ENCODE results near the gene CSNK2A1. TPM values are rescaled to one million over a fixed set of nuclear protein-coding genes. Genes with fewer than 3 reads are reported as not detected.
"Not testable (repeated sequence)": the region's sequence is repeated elsewhere in the genome, so short reads cannot be mapped to it uniquely, and the experiment has no call there.

CSNK2A1 gene
- total RNA-seq, 6 donors from 2014 or later = 54.4 to 111 (median 79.8) TPM

DNA sequence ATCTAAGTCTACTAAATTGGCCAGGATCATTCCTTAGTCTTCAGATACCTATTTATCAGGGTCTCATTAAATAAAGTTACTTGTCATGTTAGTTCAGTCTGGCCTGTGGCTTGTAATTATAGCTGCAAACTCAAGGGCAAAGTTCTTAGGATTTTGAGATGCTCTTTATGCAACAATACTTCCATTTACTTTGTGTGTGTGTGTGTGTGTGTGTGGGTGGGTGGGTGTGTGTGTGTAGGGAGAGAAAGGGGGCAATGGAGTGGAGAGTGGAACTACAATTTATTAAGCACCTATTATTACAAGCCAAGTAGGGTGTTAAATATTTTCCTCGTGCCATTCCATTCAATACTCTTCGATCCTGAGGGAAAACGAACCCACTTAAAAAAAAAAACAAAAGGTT lies 63.5 kb downstream of the CSNK2A1 start:
- Histone ChIP-seq H3K27me3 (no peaks in the 10 kb centered on the region), H3K4me3 (no peak overlapping the region), H3K27ac (no peak overlapping the region), H3K36me3 (peaks cover 15 to 49% (median 27%) of the 10 kb centered on the region in 4 donors), H3K9me3 (no peaks in the 10 kb centered on the region), H3K4me1 (no peaks in the 10 kb centered on the region)
- no peak for ATAC-seq (ENCODE audit: low FRiP score in 2 of 2)
- no peak for TF ChIP-seq POLR2AphosphoS5 (IDR thresholded peaks at IDR 0.05)
- WGBS, 2 donors = 63 to 82% methylated on average over 3 of the region's 3 CpGs
- DNase-seq = no peak

DNA sequence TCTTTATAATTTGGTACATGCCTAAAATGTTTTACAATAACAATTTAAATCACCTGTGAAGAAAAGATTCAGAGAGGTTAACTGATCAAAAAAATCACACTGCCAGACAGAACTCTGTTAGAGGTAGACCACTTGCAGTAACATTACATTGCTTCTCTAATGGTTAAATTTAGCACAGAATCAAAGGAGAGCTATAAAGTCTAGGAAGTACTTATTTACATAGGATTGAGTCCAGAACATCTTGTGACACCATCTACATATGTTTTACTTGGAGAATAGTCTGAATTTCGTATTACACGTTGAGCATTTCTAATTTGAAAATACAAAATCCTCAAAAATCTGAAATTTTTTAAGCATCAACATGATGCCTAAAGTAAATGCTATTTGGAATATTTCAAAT lies 64.1 kb downstream of the CSNK2A1 start:
- H3K27ac ChIP-seq = no peak overlapping the region
- no peaks in the 10 kb centered on the region for H3K27me3 ChIP-seq
- peaks cover 13 to 45% (median 25%) of the 10 kb centered on the region in 4 donors for H3K36me3 ChIP-seq
- TF ChIP-seq, protein P1, sequence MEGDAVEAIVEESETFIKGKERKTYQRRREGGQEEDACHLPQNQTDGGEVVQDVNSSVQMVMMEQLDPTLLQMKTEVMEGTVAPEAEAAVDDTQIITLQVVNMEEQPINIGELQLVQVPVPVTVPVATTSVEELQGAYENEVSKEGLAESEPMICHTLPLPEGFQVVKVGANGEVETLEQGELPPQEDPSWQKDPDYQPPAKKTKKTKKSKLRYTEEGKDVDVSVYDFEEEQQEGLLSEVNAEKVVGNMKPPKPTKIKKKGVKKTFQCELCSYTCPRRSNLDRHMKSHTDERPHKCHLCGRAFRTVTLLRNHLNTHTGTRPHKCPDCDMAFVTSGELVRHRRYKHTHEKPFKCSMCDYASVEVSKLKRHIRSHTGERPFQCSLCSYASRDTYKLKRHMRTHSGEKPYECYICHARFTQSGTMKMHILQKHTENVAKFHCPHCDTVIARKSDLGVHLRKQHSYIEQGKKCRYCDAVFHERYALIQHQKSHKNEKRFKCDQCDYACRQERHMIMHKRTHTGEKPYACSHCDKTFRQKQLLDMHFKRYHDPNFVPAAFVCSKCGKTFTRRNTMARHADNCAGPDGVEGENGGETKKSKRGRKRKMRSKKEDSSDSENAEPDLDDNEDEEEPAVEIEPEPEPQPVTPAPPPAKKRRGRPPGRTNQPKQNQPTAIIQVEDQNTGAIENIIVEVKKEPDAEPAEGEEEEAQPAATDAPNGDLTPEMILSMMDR (IDR thresholded peaks at IDR 0.05) = no peak
- no peak for TF ChIP-seq EP300 (IDR thresholded peaks at IDR 0.05)
- no peak for TF ChIP-seq POLR2A (IDR thresholded peaks at IDR 0.05)
- no peak for TF ChIP-seq POLR2AphosphoS5 (IDR thresholded peaks at IDR 0.05)
- H3K4me1 ChIP-seq = no peaks in the 10 kb centered on the region
- DNase-seq (no peak), ATAC-seq (ENCODE audit: low FRiP score in 2 of 2) (no peak)
- H3K9me3 ChIP-seq = no peaks in the 10 kb centered on the region
- H3K4me3 ChIP-seq = no peak overlapping the region
- WGBS, 2 donors = 52 to 62% methylated on average over 2 of the region's 2 CpGs

- no peak overlapping the region for H3K27ac ChIP-seq
- TF ChIP-seq, protein P1 (IDR thresholded peaks at IDR 0.05) = peak; percentile 55 to 69 (median 64)
- no peak for TF ChIP-seq EP300 (IDR thresholded peaks at IDR 0.05)
- H3K4me3 ChIP-seq = no peak overlapping the region
- H3K36me3 ChIP-seq = peaks cover 11 to 40% (median 20%) of the 10 kb centered on the region in 4 donors
- no peaks in the 10 kb centered on the region for H3K9me3 ChIP-seq
- DNase-seq (no peak), ATAC-seq (ENCODE audit: low FRiP score in 2 of 2) (peak in 1 of 2 donors; percentile 67)
- no peaks in the 10 kb centered on the region for H3K27me3 ChIP-seq
- WGBS, 2 donors = 51 to 54% methylated on average over 3 of the region's 3 CpGs
- no peaks in the 10 kb centered on the region for H3K4me1 ChIP-seq
These were observed 64.6 kb downstream of the CSNK2A1 start for GRCh38 chr20:478949-479429.

GRCh38 chr20:478010-478948 lies 65.3 kb downstream of the CSNK2A1 start:
- Histone ChIP-seq H3K27me3 (no peaks in the 10 kb centered on the region), H3K27ac (peak overlapping the region in 1 of 4 donors; percentile 6), H3K9me3 (no peaks in the 10 kb centered on the region), H3K36me3 (peaks cover 7 to 33% (median 13%) of the 10 kb centered on the region in 4 donors), H3K4me3 (no peak overlapping the region), H3K4me1 (no peaks in the 10 kb centered on the region)
- ATAC-seq (ENCODE audit: low FRiP score in 2 of 2) (peak in 1 of 2 donors; percentile 45), DNase-seq (no peak)
- WGBS, 2 donors = 84 to 88% methylated on average over 8 of the region's 8 CpGs
- TF ChIP-seq EP300 (IDR thresholded peaks at IDR 0.05) (no peak), POLR2A (IDR thresholded peaks at IDR 0.05) (no peak), POLR2AphosphoS5 (IDR thresholded peaks at IDR 0.05) (no peak)
- TF ChIP-seq, protein P1 (IDR thresholded peaks at IDR 0.05) = no peak

DNA sequence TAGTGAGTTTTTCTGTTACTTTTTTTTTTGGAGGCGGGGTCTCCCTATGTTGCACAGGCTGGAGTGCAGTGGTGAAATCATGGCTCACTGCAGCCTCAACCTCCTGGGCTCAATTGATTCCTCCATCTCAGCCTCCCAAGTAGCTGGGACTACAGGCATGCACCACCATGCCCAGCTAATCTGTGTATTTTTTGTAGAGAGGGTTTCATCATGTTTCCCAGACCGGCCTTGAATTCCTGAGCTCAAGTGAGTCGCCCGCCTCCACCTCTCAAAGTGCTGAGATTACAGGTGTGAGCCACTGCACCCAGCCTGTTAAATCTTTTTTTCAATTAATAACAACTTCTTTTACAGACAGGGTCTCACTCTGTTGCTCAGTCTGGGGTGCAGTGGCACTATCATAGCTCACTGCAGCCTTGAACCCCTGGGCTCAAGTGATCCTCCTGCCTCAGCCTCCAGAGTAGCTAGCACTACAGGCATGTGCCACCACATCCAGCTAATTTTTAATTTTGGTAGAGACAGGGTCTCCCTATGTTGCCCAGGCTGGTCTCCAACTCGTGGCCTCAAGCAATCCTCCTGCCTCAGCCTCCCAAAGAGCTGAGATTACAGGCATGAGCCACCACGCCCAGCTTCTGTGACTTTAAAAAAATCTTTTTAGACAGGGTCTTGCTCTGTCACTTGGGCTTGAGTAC lies 66.9 kb downstream of the CSNK2A1 start:
- WGBS, 2 donors = 88 to 94% methylated on average over 6 of the region's 6 CpGs
- not testable (repeated sequence) for ATAC-seq (ENCODE audit: low FRiP score in 2 of 2); H3K27ac ChIP-seq; H3K9me3 ChIP-seq; DNase-seq; H3K4me1 ChIP-seq; H3K27me3 ChIP-seq; H3K4me3 ChIP-seq
- H3K36me3 ChIP-seq = peaks cover 0 to 17% (median 3%) of the 10 kb centered on the region in 4 donors
